ENCODE data around the gene GRIN2A.

DNA sequence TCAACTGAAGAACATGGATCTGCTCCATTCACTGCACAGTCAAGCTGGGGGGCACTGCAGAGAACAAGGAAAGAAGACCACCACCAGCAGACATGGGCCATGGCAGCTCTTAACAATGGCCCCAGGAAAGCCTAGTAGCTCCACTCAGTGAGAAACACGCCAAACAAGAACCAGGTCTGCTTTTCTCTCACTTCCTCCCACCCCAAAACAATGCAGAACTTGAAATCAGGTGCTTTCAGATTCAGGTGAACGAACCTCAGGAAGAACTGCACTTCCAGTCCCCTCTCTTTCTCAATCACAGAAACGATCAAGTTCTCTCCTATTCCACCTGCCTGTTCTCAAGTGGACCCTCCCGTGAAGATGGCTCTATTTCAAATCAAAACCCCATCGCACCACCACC is 155.6 kb downstream of the GRIN2A start:
- TF ChIP-seq, protein P1, sequence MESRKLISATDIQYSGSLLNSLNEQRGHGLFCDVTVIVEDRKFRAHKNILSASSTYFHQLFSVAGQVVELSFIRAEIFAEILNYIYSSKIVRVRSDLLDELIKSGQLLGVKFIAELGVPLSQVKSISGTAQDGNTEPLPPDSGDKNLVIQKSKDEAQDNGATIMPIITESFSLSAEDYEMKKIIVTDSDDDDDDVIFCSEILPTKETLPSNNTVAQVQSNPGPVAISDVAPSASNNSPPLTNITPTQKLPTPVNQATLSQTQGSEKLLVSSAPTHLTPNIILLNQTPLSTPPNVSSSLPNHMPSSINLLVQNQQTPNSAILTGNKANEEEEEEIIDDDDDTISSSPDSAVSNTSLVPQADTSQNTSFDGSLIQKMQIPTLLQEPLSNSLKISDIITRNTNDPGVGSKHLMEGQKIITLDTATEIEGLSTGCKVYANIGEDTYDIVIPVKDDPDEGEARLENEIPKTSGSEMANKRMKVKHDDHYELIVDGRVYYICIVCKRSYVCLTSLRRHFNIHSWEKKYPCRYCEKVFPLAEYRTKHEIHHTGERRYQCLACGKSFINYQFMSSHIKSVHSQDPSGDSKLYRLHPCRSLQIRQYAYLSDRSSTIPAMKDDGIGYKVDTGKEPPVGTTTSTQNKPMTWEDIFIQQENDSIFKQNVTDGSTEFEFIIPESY (CRISPR knock-in tag; IDR thresholded peaks at IDR 0.05) = no peak
- TF ChIP-seq FOXP1 (IDR thresholded peaks at IDR 0.05) = no peak
- no peak for TF ChIP-seq FOXP1 (CRISPR knock-in tag; IDR thresholded peaks at IDR 0.05)
- TF ChIP-seq ZNF510 (CRISPR knock-in tag; IDR thresholded peaks at IDR 0.05; ENCODE audit: low read depth) = no peak
- TF ChIP-seq MAFF (IDR thresholded peaks at IDR 0.05; ENCODE audit: low read depth, low read length) = no peak
- TF ChIP-seq, protein P2, sequence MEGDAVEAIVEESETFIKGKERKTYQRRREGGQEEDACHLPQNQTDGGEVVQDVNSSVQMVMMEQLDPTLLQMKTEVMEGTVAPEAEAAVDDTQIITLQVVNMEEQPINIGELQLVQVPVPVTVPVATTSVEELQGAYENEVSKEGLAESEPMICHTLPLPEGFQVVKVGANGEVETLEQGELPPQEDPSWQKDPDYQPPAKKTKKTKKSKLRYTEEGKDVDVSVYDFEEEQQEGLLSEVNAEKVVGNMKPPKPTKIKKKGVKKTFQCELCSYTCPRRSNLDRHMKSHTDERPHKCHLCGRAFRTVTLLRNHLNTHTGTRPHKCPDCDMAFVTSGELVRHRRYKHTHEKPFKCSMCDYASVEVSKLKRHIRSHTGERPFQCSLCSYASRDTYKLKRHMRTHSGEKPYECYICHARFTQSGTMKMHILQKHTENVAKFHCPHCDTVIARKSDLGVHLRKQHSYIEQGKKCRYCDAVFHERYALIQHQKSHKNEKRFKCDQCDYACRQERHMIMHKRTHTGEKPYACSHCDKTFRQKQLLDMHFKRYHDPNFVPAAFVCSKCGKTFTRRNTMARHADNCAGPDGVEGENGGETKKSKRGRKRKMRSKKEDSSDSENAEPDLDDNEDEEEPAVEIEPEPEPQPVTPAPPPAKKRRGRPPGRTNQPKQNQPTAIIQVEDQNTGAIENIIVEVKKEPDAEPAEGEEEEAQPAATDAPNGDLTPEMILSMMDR (CRISPR knock-in tag; IDR thresholded peaks at IDR 0.05) = no peak
- TF ChIP-seq NR2F6 (IDR thresholded peaks at IDR 0.05) = no peak
- no peak for TF ChIP-seq NR2F6 (CRISPR knock-in tag; IDR thresholded peaks at IDR 0.05)
- no peak for TF ChIP-seq MED1 (CRISPR knock-in tag; IDR thresholded peaks at IDR 0.05)
- no peak for TF ChIP-seq SMAD3 (CRISPR knock-in tag; IDR thresholded peaks at IDR 0.05)
- TF ChIP-seq MTA3 (CRISPR knock-in tag; IDR thresholded peaks at IDR 0.05) = no peak
- TF ChIP-seq EZH2 (conservative IDR thresholded peaks at IDR 0.05; ENCODE audit: low read depth, low read length) = no peak

Data from HepG2 (cell line).